ENCODE data around the gene CASD1. TPM values are rescaled to one million over a fixed set of nuclear protein-coding genes. Genes with fewer than 3 reads are reported as not detected.

The CASD1 gene
- total RNA-seq, 1 donor from 2014 or later, result 23.8 TPM

DNA sequence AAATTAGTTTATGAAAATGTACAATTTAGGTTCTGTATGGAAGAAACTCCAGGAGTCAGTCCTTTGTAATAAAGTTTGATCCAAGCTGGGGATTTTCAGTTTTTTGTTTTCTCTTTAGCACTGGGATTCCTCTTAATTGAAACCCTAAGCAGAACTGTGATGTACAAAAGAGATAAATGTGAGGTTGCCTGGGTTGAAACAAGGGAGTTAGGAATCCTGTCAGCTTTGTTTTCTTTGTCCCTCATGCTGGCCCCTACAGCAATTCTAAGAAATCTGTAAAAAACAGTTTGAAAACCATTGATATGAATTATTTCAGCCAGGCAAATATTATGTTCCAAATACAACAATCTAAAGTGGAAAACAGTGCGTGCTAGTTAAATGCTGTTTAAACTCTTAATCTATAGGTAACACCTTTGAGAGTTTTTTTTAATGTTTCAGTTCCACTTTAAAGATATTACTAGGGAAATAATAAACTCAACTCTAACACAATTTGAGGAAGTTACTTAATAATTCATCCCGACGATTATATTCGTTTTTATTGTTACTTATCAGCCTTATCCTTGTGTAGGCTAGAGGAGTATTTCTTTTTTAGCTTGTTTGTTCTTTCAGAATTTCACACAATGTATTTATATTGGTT is 81.0 kb downstream of the CASD1 start:
- DNase-seq, result no peak

DNA sequence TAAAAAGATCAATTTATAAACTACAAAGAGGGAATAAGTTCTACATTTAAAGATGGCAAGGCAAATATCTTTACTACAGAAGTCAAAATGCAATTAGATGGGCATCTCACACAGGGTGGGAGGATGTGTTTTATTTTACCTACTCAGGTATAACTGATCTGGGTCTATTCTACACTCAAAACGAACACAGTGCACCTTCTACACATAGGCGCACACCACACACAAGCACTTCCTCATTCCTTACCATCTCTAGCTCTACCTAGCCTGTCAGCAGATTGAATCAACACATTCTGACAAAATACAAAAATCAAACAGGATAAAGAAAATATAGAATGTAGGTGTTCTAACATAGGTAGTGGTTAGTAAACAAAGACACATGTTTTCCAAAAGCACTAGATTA is 81.6 kb downstream of the CASD1 start:
- DNase-seq, result no peak

DNA sequence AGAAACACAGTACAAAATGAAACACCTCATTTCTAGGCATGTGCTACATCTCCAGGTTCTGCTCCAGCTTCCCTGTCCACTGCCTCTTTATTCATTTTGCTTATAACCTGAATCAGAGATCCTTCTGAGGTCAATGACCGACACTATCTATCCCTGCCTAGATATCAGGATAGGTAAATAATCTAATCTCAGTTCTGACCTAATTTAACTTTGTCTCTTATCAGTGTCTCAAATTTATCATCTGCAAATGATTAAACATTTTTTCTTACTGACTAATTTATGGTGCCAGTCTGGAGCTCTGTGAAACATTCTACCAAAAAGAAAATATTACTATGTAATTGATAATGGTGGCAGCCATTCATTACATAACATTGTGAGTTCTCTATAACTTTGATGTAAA is 85.3 kb downstream of the CASD1 start:
- no peak for DNase-seq

GRCh38 chr7:94595717-94596116 is 86.1 kb downstream of the CASD1 start:
- DNase-seq, result no peak

- DNase-seq, result no peak
Measured at GRCh38 chr7:94600267-94600666, 90.7 kb downstream of the CASD1 start.

DNA sequence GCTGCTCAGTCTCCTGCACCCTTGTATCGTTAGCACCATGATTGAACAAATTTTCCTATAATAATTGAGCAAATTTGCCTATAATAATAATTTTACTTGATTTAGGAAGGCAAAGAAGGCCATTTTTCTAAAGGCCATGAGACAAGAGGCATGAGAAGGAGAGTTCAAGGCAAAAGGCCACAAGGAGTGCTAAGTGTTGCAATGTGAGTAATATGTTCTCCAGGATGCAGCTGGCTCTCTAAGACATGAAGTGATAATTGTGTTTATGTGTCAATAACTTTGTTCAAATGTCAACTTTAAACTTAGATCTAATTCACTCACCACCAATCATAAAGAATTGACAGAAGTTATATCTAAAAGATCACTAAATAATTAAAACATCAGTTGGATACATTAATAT is 92.6 kb downstream of the CASD1 start:
- peak; percentile 48 for DNase-seq

GRCh38 chr7:94605031-94605430 is 95.4 kb downstream of the CASD1 start:
- no peak for DNase-seq

Other genes with a start within 250 kb of the CASD1 start
- gene COL1A2, start 114.9 kb upstream of the CASD1 start, total RNA-seq, result 15.3 and 45.3 TPM in 2 replicates
- 82.5 and 85.4 TPM in 2 replicates for gene SGCE, start 146.3 kb downstream of the CASD1 start, total RNA-seq

Data from dermis blood vessel endothelial cell (primary cell).